Left ventricle myocardium inferior (tissue), 1 donor: Measurements from ENCODE around the gene SUGCT. TPM values are rescaled to one million over a fixed set of nuclear protein-coding genes. Genes with fewer than 3 reads are reported as not detected.
"Not testable (repeated sequence)": the region's sequence is repeated elsewhere in the genome, so short reads cannot be mapped to it uniquely, and the experiment has no call there.

Experiments
- DNase-seq: peaks from one replicate; pipeline ENCODE4 v3.0.0-alpha.2; 2020
- H3K27ac ChIP-seq: fragments of 200-600 bp; replicated peaks from 2 replicates; pipeline ENCODE4 v1.8.0; 2021
- H3K27me3 ChIP-seq: fragments of 200-600 bp; 2 replicates; pipeline ENCODE4 v1.8.0; 2021; ENCODE audit warnings: low read depth
- H3K36me3 ChIP-seq: fragments of 200-600 bp; 2 replicates; pipeline ENCODE4 v1.8.0; 2021
- H3K4me1 ChIP-seq: fragments of 200-600 bp; 2 replicates; pipeline ENCODE4 v1.8.0; 2021
- H3K4me3 ChIP-seq: fragments of 200-600 bp; 2 replicates; pipeline ENCODE4 v1.8.0; 2021; ENCODE audit warnings: mild to moderate bottlenecking, moderate library complexity
- H3K9me3 ChIP-seq: fragments of 200-600 bp; replicated peaks from 2 replicates; pipeline ENCODE4 v1.8.0; 2021
- intact Hi-C: fragments of 100-400 bp; cut with micrococcal nuclease; formaldehyde crosslinking; loops from one replicate; pipeline ENCODE4 v1.11.0; 2022
- total RNA-seq: library from RNA; stranded (reverse); fragmentation: NEBNext Ultra II Directional; extraction: Animal tissue kit (Norgen Biotek cat#: 25700); gene quantifications from one replicate; pipeline ENCODE4 v1.2.1, GENCODE V29; 2021
- TF ChIP-seq, protein P1 (sequence below): fragments of 200-600 bp; IDR thresholded peaks from 2 replicates; pipeline ENCODE4 v1.8.0; 2021; ENCODE audit warnings: antibody characterized with exemption, mild to moderate bottlenecking, borderline replicate concordance
- donor health status: DM: no; HTN: yes; CAD: no; lungs with severe emphysema.

SUGCT gene
- total RNA-seq, 1 donor from 2014 or later = 5.0 TPM

- Histone ChIP-seq H3K4me3 (no peak overlapping the region), H3K27ac (no peak overlapping the region), H3K36me3 (no peaks in the 10 kb centered on the region), H3K27me3 (no peaks in the 10 kb centered on the region), H3K9me3 (no peaks in the 10 kb centered on the region), H3K4me1 (peaks cover 4% of the 10 kb centered on the region)
- no peak for DNase-seq
- TF ChIP-seq, protein P1, sequence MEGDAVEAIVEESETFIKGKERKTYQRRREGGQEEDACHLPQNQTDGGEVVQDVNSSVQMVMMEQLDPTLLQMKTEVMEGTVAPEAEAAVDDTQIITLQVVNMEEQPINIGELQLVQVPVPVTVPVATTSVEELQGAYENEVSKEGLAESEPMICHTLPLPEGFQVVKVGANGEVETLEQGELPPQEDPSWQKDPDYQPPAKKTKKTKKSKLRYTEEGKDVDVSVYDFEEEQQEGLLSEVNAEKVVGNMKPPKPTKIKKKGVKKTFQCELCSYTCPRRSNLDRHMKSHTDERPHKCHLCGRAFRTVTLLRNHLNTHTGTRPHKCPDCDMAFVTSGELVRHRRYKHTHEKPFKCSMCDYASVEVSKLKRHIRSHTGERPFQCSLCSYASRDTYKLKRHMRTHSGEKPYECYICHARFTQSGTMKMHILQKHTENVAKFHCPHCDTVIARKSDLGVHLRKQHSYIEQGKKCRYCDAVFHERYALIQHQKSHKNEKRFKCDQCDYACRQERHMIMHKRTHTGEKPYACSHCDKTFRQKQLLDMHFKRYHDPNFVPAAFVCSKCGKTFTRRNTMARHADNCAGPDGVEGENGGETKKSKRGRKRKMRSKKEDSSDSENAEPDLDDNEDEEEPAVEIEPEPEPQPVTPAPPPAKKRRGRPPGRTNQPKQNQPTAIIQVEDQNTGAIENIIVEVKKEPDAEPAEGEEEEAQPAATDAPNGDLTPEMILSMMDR = no peak
- intact Hi-C loops = no loop called here
Measured at GRCh38 chr7:40644454-40645188, 509.8 kb downstream of the SUGCT start.

- DNase-seq = no peak
- TF ChIP-seq, protein P1 = no peak
- H3K9me3 ChIP-seq = no peaks in the 10 kb centered on the region
- no peaks in the 10 kb centered on the region for H3K36me3 ChIP-seq
- intact Hi-C loops = no loop called here
- H3K27ac ChIP-seq = no peak overlapping the region
- H3K4me1 ChIP-seq = peaks cover 4% of the 10 kb centered on the region
- H3K4me3 ChIP-seq = no peak overlapping the region
- no peaks in the 10 kb centered on the region for H3K27me3 ChIP-seq
Measured at GRCh38 chr7:40645197-40645596, 510.4 kb downstream of the SUGCT start.

GRCh38 chr7:40646717-40647116 lies 511.9 kb downstream of the SUGCT start:
- TF ChIP-seq, protein P1 = no peak
- intact Hi-C loops = no loop called here
- peaks cover 4% of the 10 kb centered on the region for H3K4me1 ChIP-seq
- no peak for DNase-seq
- H3K4me3 ChIP-seq = no peak overlapping the region
- no peak overlapping the region for H3K27ac ChIP-seq
- peaks cover 9% of the 10 kb centered on the region for H3K9me3 ChIP-seq
- no peaks in the 10 kb centered on the region for H3K36me3 ChIP-seq
- no peaks in the 10 kb centered on the region for H3K27me3 ChIP-seq

DNA sequence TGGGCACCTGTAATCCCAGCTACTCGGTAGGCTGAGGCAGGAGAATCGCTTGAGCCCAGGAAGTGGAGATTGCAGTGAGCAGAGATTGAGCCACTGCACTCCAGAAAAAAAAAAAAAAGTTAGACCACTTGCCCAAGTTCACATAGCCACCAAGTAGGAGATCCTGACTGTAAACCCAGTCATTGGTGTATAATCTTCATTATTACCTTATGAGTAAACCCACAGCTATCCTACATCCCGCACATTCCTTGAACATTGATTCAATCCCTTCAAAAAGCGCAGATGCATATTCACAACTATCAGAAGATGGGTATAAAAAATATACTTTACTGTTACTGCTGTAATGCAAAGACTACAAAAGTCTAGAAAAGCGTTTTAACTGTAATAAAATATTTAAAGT lies 512.9 kb downstream of the SUGCT start:
- Histone ChIP-seq H3K36me3 (no peaks in the 10 kb centered on the region), H3K27me3 (no peaks in the 10 kb centered on the region), H3K4me1 (peaks cover 4% of the 10 kb centered on the region), H3K27ac (no peak overlapping the region), H3K4me3 (no peak overlapping the region), H3K9me3 (peaks cover 9% of the 10 kb centered on the region)
- TF ChIP-seq, protein P1 = no peak
- intact Hi-C loops = no loop called here
- DNase-seq = no peak

- Histone ChIP-seq H3K9me3 (peaks cover 9% of the 10 kb centered on the region), H3K27ac (no peak overlapping the region), H3K4me3 (no peak overlapping the region), H3K4me1 (no peaks in the 10 kb centered on the region), H3K27me3 (no peaks in the 10 kb centered on the region), H3K36me3 (no peaks in the 10 kb centered on the region)
- no peak for DNase-seq
- intact Hi-C loops = no loop called here
- TF ChIP-seq, protein P1 = no peak
Measured at GRCh38 chr7:40649247-40649646, 514.4 kb downstream of the SUGCT start.

GRCh38 chr7:40650903-40651302 lies 516.1 kb downstream of the SUGCT start:
- intact Hi-C loops = not testable (repeated sequence)

More at GRCh38 chr7:40650903-40651302, 516.1 kb downstream of the SUGCT start:
- H3K9me3 ChIP-seq, H3K27me3 ChIP-seq, H3K36me3 ChIP-seq, H3K27ac ChIP-seq, H3K4me1 ChIP-seq, DNase-seq, H3K4me3 ChIP-seq: not testable (repeated sequence)
